K562 (cell line): ENCODE measurements around the gene TSSK2. TPM values are rescaled to one million over a fixed set of nuclear protein-coding genes. Genes with fewer than 3 reads are reported as not detected.

Experiments
- ATF7 ChIP-seq: fragments of 450-650 bp; IDR thresholded peaks from 2 replicates; pipeline ENCODE4 v1.7.1; 2014; ENCODE audit warnings: mild to moderate bottlenecking, moderate library complexity
- CEBPB ChIP-seq: fragments of 450-650 bp; IDR thresholded peaks from 2 replicates; pipeline ENCODE4 v1.6.1; 2016; ENCODE audit warnings: missing genetic modification characterization, missing compliant biosample characterization
- CUX1 ChIP-seq: fragments of 200-800 bp; sonication (Bioruptor generic); IDR thresholded peaks from 2 replicates; pipeline ENCODE4 v1.6.1; 2016; ENCODE audit warnings: missing genetic modification characterization, missing compliant biosample characterization
- IRF2 ChIP-seq: sonication (generic); formaldehyde crosslinking; IDR thresholded peaks from 2 replicates; pipeline ENCODE4 v1.8.1; 2022; ENCODE audit warnings: mild to moderate bottlenecking, missing genetic modification reagents
- RUNX1 ChIP-seq: sonication (generic); IDR thresholded peaks from 2 replicates; pipeline ENCODE4 v1.6.1; 2016; ENCODE audit warnings: antibody characterized with exemption, low read depth
- SAP30 ChIP-seq: fragments of 200-600 bp; sonication (generic); IDR thresholded peaks from 2 replicates; pipeline ENCODE4 v1.6.1; 2012; ENCODE audit warnings: borderline replicate concordance, low read depth, mild to moderate bottlenecking, moderate library complexity, low read length, control low read depth, inconsistent platforms; ENCODE audit not compliant: insufficient read depth, poor library complexity, severe bottlenecking
- SIN3A ChIP-seq, 2 experiments: fragments of 150-350 bp in 1 of 2; IDR thresholded peaks; 2 replicates each; pipeline ENCODE4 v1.6.1; 2011 to 2016; ENCODE audit warnings: borderline replicate concordance in 2 of 2, low read depth in 2 of 2, low read length in 2 of 2, mild to moderate bottlenecking in 2 of 2, moderate library complexity in 2 of 2; ENCODE audit not compliant: control insufficient read depth in 1 of 2
- SIRT6 ChIP-seq: IDR thresholded peaks from one replicate; pipeline ENCODE4 v1.6.1; 2012; ENCODE audit warnings: low read depth, mild to moderate bottlenecking, control low read depth, inconsistent platforms, low read length, moderate library complexity
- SMARCA5 ChIP-seq: fragments of 450-650 bp; IDR thresholded peaks from 2 replicates; pipeline ENCODE4 v1.6.1; 2016
- SMARCE1 ChIP-seq: fragments of 450-650 bp; IDR thresholded peaks from 2 replicates; pipeline ENCODE4 v1.7.1; 2016; ENCODE audit warnings: mild to moderate bottlenecking
- SREBF1 ChIP-seq: fragments of 150-350 bp; IDR thresholded peaks from 2 replicates; pipeline ENCODE4 v1.6.1; 2014; ENCODE audit warnings: antibody characterized with exemption, low read depth, low read length, borderline replicate concordance
- TCFL5 ChIP-seq: fragments of 250-450 bp; sonication (Bioruptor Pico); conservative IDR thresholded peaks from 2 replicates; pipeline ENCODE4 v1.6.1; 2021; ENCODE audit warnings: mild to moderate bottlenecking, moderate library complexity, matching md5 sums
- TFAM ChIP-seq: fragments of 250-450 bp; sonication (Bioruptor Pico); conservative IDR thresholded peaks from 2 replicates; pipeline ENCODE4 v1.5.0; 2021; ENCODE audit warnings: mild to moderate bottlenecking, moderate library complexity
- THRB ChIP-seq: fragments of 450-650 bp; formaldehyde crosslinking; conservative IDR thresholded peaks from 2 replicates; pipeline ENCODE4 v1.4.0; 2022; ENCODE audit warnings: mild to moderate bottlenecking, missing genetic modification characterization
- ZBTB5 ChIP-seq: fragments of 450-650 bp; IDR thresholded peaks from 2 replicates; pipeline ENCODE4 v1.6.1; 2017; ENCODE audit warnings: antibody characterized with exemption
- ZNF316 ChIP-seq: fragments of 450-650 bp; IDR thresholded peaks from 2 replicates; pipeline ENCODE4 v1.6.1; 2016
- ZNF561 ChIP-seq: fragments of 450-650 bp; formaldehyde crosslinking; conservative IDR thresholded peaks from 2 replicates; pipeline ENCODE4 v1.4.0; 2020; ENCODE audit warnings: mild to moderate bottlenecking, moderate library complexity
- polyA plus RNA-seq, 8 experiments: library from polyadenylated mRNA; depleted of rRNA in 4 of 8; stranded (reverse) in 5 of 8; unstranded in 3 of 8; fragments of >200 nt; fragmentation: Nextera tagmentation in 2 of 8; fragmentation: Illumina TruSeq in 1 of 8; extraction: Ambion mirVana in 2 of 8; extraction: Trizol in 1 of 8; gene quantifications; 2 replicates each; pipeline versions ENCODE4 v1.2.1 to v1.2.3, GENCODE V29; 2011 to 2014; ENCODE audit warnings: inconsistent platforms in 1 of 8, missing spikeins in 1 of 8
- total RNA-seq, 7 experiments: library from RNA; depleted of rRNA in 6 of 7; stranded (reverse); fragments of >200 nt in 6 of 7; fragmentation: Illumina TruSeq in 2 of 7; extraction: Trizol in 2 of 7; gene quantifications; 2 replicates each; pipeline versions ENCODE4 v1.2.1 to v1.2.3, GENCODE V29; 2011 to 2021; ENCODE audit warnings: low replicate concordance in 1 of 7

Gene TSSK2
- total and polyA plus RNA-seq, 9 of the 15 experiments (the other 6 are each of a cell fraction or from before 2014, with no cell fraction given): 0.04 TPM; not detected in 8

- no peak for TF ChIP-seq CUX1 (CRISPR knock-in tag)
- no peak for TF ChIP-seq ZBTB5
- no peak for TF ChIP-seq IRF2 (CRISPR knock-in tag)
- TF ChIP-seq ZNF561 (CRISPR knock-in tag): no peak
- no peak for TF ChIP-seq SMARCA5
- peak; percentile 18 for TF ChIP-seq SAP30
- TF ChIP-seq TFAM (CRISPR knock-in tag): no peak
- TF ChIP-seq SREBF1: no peak
- no peak for TF ChIP-seq ZNF316
- TF ChIP-seq THRB: 0 out of 2 replicates have a peak, but pooled peaks have one; percentile 33
- no peak for TF ChIP-seq RUNX1
- TF ChIP-seq SIN3A (IDR thresholded peaks at IDR 0.05; ENCODE audit: borderline replicate concordance in 2 of 2, control insufficient read depth in 1 of 2, low read depth in 2 of 2, low read length in 2 of 2): no peak
- no peak for TF ChIP-seq SIRT6
- TF ChIP-seq TCFL5 (CRISPR knock-in tag): no peak
- TF ChIP-seq ATF7: no peak
- TF ChIP-seq SMARCE1: no peak
- TF ChIP-seq CEBPB (tag): no peak
Measured at GRCh38 chr22:19126309-19127273, 4.5 kb upstream of the TSSK2 start (continued).
